Astrocyte (in vitro differentiated cells and primary cell): Measurements from ENCODE around the gene TNFSF11.

ENCODE experiments used
- EZH2 ChIP-seq: IDR thresholded peaks from 2 replicates; pipeline ENCODE4 v1.6.1; 2012; ENCODE audit warnings: mild to moderate bottlenecking, low read length, inconsistent platforms; ENCODE audit not compliant: insufficient read depth
- TF ChIP-seq, protein P1 (sequence below): IDR thresholded peaks from 2 replicates; pipeline ENCODE4 v1.5.1; 2011; ENCODE audit warnings: low read depth, mild to moderate bottlenecking, inconsistent platforms, low read length, moderate library complexity; ENCODE audit not compliant: insufficient read depth

- TF ChIP-seq, protein P1, sequence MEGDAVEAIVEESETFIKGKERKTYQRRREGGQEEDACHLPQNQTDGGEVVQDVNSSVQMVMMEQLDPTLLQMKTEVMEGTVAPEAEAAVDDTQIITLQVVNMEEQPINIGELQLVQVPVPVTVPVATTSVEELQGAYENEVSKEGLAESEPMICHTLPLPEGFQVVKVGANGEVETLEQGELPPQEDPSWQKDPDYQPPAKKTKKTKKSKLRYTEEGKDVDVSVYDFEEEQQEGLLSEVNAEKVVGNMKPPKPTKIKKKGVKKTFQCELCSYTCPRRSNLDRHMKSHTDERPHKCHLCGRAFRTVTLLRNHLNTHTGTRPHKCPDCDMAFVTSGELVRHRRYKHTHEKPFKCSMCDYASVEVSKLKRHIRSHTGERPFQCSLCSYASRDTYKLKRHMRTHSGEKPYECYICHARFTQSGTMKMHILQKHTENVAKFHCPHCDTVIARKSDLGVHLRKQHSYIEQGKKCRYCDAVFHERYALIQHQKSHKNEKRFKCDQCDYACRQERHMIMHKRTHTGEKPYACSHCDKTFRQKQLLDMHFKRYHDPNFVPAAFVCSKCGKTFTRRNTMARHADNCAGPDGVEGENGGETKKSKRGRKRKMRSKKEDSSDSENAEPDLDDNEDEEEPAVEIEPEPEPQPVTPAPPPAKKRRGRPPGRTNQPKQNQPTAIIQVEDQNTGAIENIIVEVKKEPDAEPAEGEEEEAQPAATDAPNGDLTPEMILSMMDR = no peak
- no peak for TF ChIP-seq EZH2
These were observed 78.1 kb downstream of the TNFSF11 start for GRCh38 chr13:42651936-42652641.
